ENCODE measurements around the gene PYGO2. TPM values are rescaled to one million over a fixed set of nuclear protein-coding genes. Genes with fewer than 3 reads are reported as not detected.

The PYGO2 gene
- total RNA-seq, 2 experiments from 2014 or later, result 30.3 to 32.8 TPM

- H3K9me3 Mint-ChIP-seq, result no peaks in the 10 kb centered on the region
- Histone ChIP-seq H3K4me1 (ENCODE audit: insufficient read depth, low read length) (peaks cover 75% of the 10 kb centered on the region), H3K9me3 (ENCODE audit: control insufficient read depth in 1 of 2, insufficient read depth in 1 of 2, low read length in 2 of 2) (no peaks in the 10 kb centered on the region), H3K4me3 (ENCODE audit: low read length) (peak overlapping the region; percentile 73), H3K27me3 (ENCODE audit: control insufficient read depth in 1 of 2, insufficient read depth in 2 of 2, low read length in 2 of 2) (no peaks in the 10 kb centered on the region), H3K27ac (ENCODE audit: low read depth in 1 of 2, low read length in 2 of 2) (peak overlapping the region; percentile 92 to 96), H3K36me3 (ENCODE audit: insufficient read depth, low read length) (peaks cover 3% of the 10 kb centered on the region)
- ATAC-seq (ENCODE audit: poor library complexity), result no peak
- peaks cover 60% of the 10 kb centered on the region for H3K4me1 Mint-ChIP-seq (ENCODE audit: low read depth)
- peaks cover 15% of the 10 kb centered on the region for H3K36me3 Mint-ChIP-seq (ENCODE audit: low read depth)
- intact Hi-C loops (cut with DNase I, micrococcal nuclease), result loop anchor here (1.0 to 5.0 kb wide), 5 partner anchors 16 to 61 kb away; partner anchors contain the start of genes EFNA4 (in 2 of the 2) and CKS1B (in 1 of the 2)
- H3K4me3 Mint-ChIP-seq, result peak overlapping the region; percentile 99
- POLR2A ChIA-PET, result interaction anchor here (1.0 to 10.2 kb wide), 7 partner anchors 9 to 65 kb away, joined by 4 to 189 read pairs (median 28); partner anchors contain the start of genes CKS1B, FLAD1, PBXIP1 and PMVK
- no peak for TF ChIP-seq CTCF (IDR thresholded peaks at IDR 0.05)
- no peaks in the 10 kb centered on the region for H3K27me3 Mint-ChIP-seq
- peak overlapping the region; percentile 90 for H3K27ac Mint-ChIP-seq
- DNase-seq, result peak in 1 of 14 experiments; percentile 56
- CTCF ChIA-PET, result interaction anchor here (1.1 to 13.2 kb wide), 2 partner anchors 17 to 40 kb away, joined by 4 to 159 read pairs; partner anchors contain the start of gene PYGO2
These were observed 39.8 kb upstream of the PYGO2 start for GRCh38 chr1:155001425-155001674.

GRCh38 chr1:155000726-155001424 lies 39.3 kb upstream of the PYGO2 start:
- Mint-ChIP-seq H3K27ac (peak overlapping the region; percentile 90), H3K4me3 (peak overlapping the region; percentile 99), H3K9me3 (no peaks in the 10 kb centered on the region), H3K4me1 (ENCODE audit: low read depth) (peaks cover 60% of the 10 kb centered on the region), H3K27me3 (no peaks in the 10 kb centered on the region), H3K36me3 (ENCODE audit: low read depth) (peaks cover 15% of the 10 kb centered on the region)
- CTCF ChIA-PET, result interaction anchor here (1.1 to 13.2 kb wide), 8 partner anchors 18 to 61 kb away, joined by 3 to 159 read pairs (median 20); partner anchors contain the start of genes CKS1B, FLAD1, PBXIP1 and PYGO2
- intact Hi-C loops (cut with DNase I, micrococcal nuclease), result loop anchor here (1.0 to 5.0 kb wide), 6 partner anchors 16 to 62 kb away; partner anchors contain the start of genes EFNA4 (in 2 of the 2) and CKS1B (in 1 of the 2)
- Histone ChIP-seq H3K4me3 (ENCODE audit: low read length) (peak overlapping the region; percentile 73), H3K4me1 (ENCODE audit: insufficient read depth, low read length) (peaks cover 70% of the 10 kb centered on the region), H3K27me3 (ENCODE audit: control insufficient read depth in 1 of 2, insufficient read depth in 2 of 2, low read length in 2 of 2) (no peaks in the 10 kb centered on the region), H3K36me3 (ENCODE audit: insufficient read depth, low read length) (peaks cover 3% of the 10 kb centered on the region), H3K27ac (ENCODE audit: low read depth in 1 of 2, low read length in 2 of 2) (peak overlapping the region; percentile 92 to 96), H3K9me3 (ENCODE audit: control insufficient read depth in 1 of 2, insufficient read depth in 1 of 2, low read length in 2 of 2) (no peaks in the 10 kb centered on the region)
- no peak for TF ChIP-seq CTCF (IDR thresholded peaks at IDR 0.05)
- ATAC-seq (ENCODE audit: poor library complexity) (peak; percentile 39), DNase-seq (peak in 13 of 14 experiments; percentile 57 to 89 (median 71))
- POLR2A ChIA-PET, result interaction anchor here (1.0 to 10.2 kb wide), 8 partner anchors 9 to 64 kb away, joined by 4 to 189 read pairs (median 22); partner anchors contain the start of genes CKS1B, FLAD1, PBXIP1 and PMVK

GRCh38 chr1:155000411-155000725 lies 38.8 kb upstream of the PYGO2 start:
- Histone ChIP-seq H3K27me3 (ENCODE audit: control insufficient read depth in 1 of 2, insufficient read depth in 2 of 2, low read length in 2 of 2) (no peaks in the 10 kb centered on the region), H3K9me3 (ENCODE audit: control insufficient read depth in 1 of 2, insufficient read depth in 1 of 2, low read length in 2 of 2) (no peaks in the 10 kb centered on the region), H3K27ac (ENCODE audit: low read depth in 1 of 2, low read length in 2 of 2) (peak overlapping the region; percentile 92 to 96), H3K36me3 (ENCODE audit: insufficient read depth, low read length) (peaks cover 3% of the 10 kb centered on the region), H3K4me3 (ENCODE audit: low read length) (peak overlapping the region; percentile 73), H3K4me1 (ENCODE audit: insufficient read depth, low read length) (peaks cover 65% of the 10 kb centered on the region)
- POLR2A ChIA-PET, result interaction anchor here (1.0 to 10.2 kb wide), 8 partner anchors 12 to 64 kb away, joined by 4 to 189 read pairs (median 15); partner anchors contain the start of genes CKS1B, FLAD1, PBXIP1 and PMVK
- Mint-ChIP-seq H3K27me3 (no peaks in the 10 kb centered on the region), H3K36me3 (ENCODE audit: low read depth) (peaks cover 15% of the 10 kb centered on the region), H3K4me3 (peak overlapping the region; percentile 92), H3K9me3 (no peaks in the 10 kb centered on the region), H3K27ac (peak overlapping the region; percentile 90), H3K4me1 (ENCODE audit: low read depth) (peaks cover 58% of the 10 kb centered on the region)
- ATAC-seq (ENCODE audit: poor library complexity) (no peak), DNase-seq (peak in 1 of 14 experiments; percentile 32)
- intact Hi-C loops (cut with DNase I, micrococcal nuclease), result loop anchor here (1.0 to 5.0 kb wide), 3 partner anchors 45 to 62 kb away; partner anchors contain the start of gene EFNA4 (in 2 of the 2)
- no peak for TF ChIP-seq CTCF (IDR thresholded peaks at IDR 0.05)
- CTCF ChIA-PET, result interaction anchor here (1.1 to 13.2 kb wide), 8 partner anchors 17 to 63 kb away, joined by 3 to 159 read pairs (median 20); partner anchors contain the start of genes CKS1B, FLAD1, PBXIP1 and PMVK
